Mesendoderm (in vitro differentiated cells): ENCODE data around the gene KMO.

ENCODE experiments used
- DNase-seq: peaks from one replicate; pipeline ENCODE4 v3.0.0; 2013
- H2AK5ac ChIP-seq: 2 replicates; pipeline ENCODE4 v1.6.1; 2013; ENCODE audit warnings: low read length, inconsistent platforms
- H2BK120ac ChIP-seq: 2 replicates; pipeline ENCODE4 v1.6.1; 2013; ENCODE audit warnings: low read depth, mild to moderate bottlenecking, low read length, moderate library complexity, mixed read lengths
- H2BK15ac ChIP-seq: replicated peaks from 2 replicates; pipeline ENCODE4 v1.6.1; 2013; ENCODE audit warnings: low read depth, mild to moderate bottlenecking, moderate library complexity
- H2BK5ac ChIP-seq: 2 replicates; pipeline ENCODE4 v1.6.1; 2013; ENCODE audit warnings: low read length, inconsistent platforms
- H3K18ac ChIP-seq: 2 replicates; pipeline ENCODE4 v1.6.1; 2013; ENCODE audit warnings: mild to moderate bottlenecking, low read length, mixed read lengths
- H3K23ac ChIP-seq: one replicate; pipeline ENCODE4 v1.6.1; 2013; ENCODE audit warnings: low read length
- H3K27ac ChIP-seq: 2 replicates; pipeline ENCODE4 v1.5.1; 2013; ENCODE audit warnings: low read depth, mild to moderate bottlenecking, inconsistent platforms, low read length, moderate library complexity
- H3K27me3 ChIP-seq: 2 replicates; pipeline ENCODE4 v1.6.1; 2013; ENCODE audit warnings: low read length, control low read depth, mild to moderate bottlenecking, inconsistent platforms; ENCODE audit not compliant: insufficient read depth, poor library complexity
- H3K36me3 ChIP-seq: 2 replicates; pipeline ENCODE4 v1.6.1; 2013; ENCODE audit warnings: low read length, inconsistent platforms; ENCODE audit not compliant: control insufficient read depth, insufficient read depth
- H3K4ac ChIP-seq: one replicate; pipeline ENCODE4 v1.6.1; 2013; ENCODE audit warnings: low read depth, mild to moderate bottlenecking, low read length, moderate library complexity
- H3K4me1 ChIP-seq: 2 replicates; pipeline ENCODE4 v1.6.1; 2013; ENCODE audit warnings: low read depth, low read length, inconsistent platforms; ENCODE audit not compliant: control insufficient read depth
- H3K4me2 ChIP-seq: 2 replicates; pipeline ENCODE4 v1.6.1; 2013; ENCODE audit warnings: low read length
- H3K4me3 ChIP-seq: 2 replicates; pipeline ENCODE4 v1.5.1; 2013; ENCODE audit warnings: mild to moderate bottlenecking, low read length
- H3K56ac ChIP-seq: one replicate; pipeline ENCODE4 v1.6.1; 2013; ENCODE audit warnings: low read length
- H3K79me1 ChIP-seq: 2 replicates; pipeline ENCODE4 v1.6.1; 2013; ENCODE audit warnings: low read length, inconsistent platforms
- H3K79me2 ChIP-seq: 2 replicates; pipeline ENCODE4 v1.6.1; 2013; ENCODE audit warnings: mild to moderate bottlenecking, low read length; ENCODE audit not compliant: control insufficient read depth, insufficient read depth
- H3K9ac ChIP-seq: 2 replicates; pipeline ENCODE4 v1.6.1; 2013; ENCODE audit warnings: low read length, inconsistent platforms
- H4K5ac ChIP-seq: one replicate; pipeline ENCODE4 v1.6.1; 2013; ENCODE audit warnings: low read length
- H4K8ac ChIP-seq: one replicate; pipeline ENCODE4 v1.6.1; 2013; ENCODE audit warnings: low read depth, mild to moderate bottlenecking, control low read depth, low read length, moderate library complexity
- WGBS: extraction: QIAGEN DNeasy Blood & Tissue Kit; methylation state at CpG from one replicate; pipeline ENCODE4 v1.1.7; 2013; ENCODE audit warnings: low lambda C conversion rate, missing lambda C conversion rate; ENCODE audit not compliant: insufficient coverage; ENCODE audit errors: extremely low coverage; 5-methylcytosine and 5-hydroxymethylcytosine counted together

Gene KMO

GRCh38 chr1:241574154-241574553 is 42.0 kb downstream of the KMO start:
- Histone ChIP-seq H4K8ac (no peak overlapping the region), H3K23ac (no peak overlapping the region), H3K4me3 (no peak overlapping the region), H3K4me2 (no peak overlapping the region), H3K9ac (no peak overlapping the region), H3K18ac (no peak overlapping the region), H3K4ac (no peak overlapping the region), H3K36me3 (no peaks in the 10 kb centered on the region), H3K4me1 (no peaks in the 10 kb centered on the region), H3K56ac (no peak overlapping the region), H3K27ac (no peak overlapping the region), H3K79me2 (no peaks in the 10 kb centered on the region), H4K5ac (no peak overlapping the region), H3K27me3 (no peaks in the 10 kb centered on the region), H2BK120ac (no peak overlapping the region), H3K79me1 (no peaks in the 10 kb centered on the region), H2BK15ac (no peak overlapping the region), H2AK5ac (no peak overlapping the region), H2BK5ac (no peak overlapping the region)
- DNase-seq = no peak

DNA sequence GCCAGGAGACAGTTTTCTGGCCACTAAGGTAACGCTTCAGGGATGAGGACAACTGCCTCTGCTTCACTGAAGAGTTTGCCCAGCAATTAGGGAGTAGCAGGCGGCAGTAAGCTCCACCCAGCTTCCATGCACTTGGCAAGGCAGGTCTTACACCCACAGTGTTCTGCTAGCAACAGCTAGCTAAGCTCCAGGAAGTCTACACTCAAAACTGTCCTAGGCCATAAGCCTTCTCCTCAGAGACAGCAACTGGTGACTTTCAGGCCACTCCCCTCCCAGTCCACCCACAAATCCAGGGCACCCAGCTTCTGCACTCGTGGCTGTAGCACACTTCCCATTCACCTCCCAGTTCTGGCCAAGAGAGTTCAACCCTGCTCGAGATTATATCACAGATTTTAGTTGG is 47.3 kb downstream of the KMO start:
- Histone ChIP-seq H3K4me2 (no peak overlapping the region), H3K4me1 (no peaks in the 10 kb centered on the region), H2BK120ac (no peak overlapping the region), H3K23ac (no peak overlapping the region), H4K5ac (no peak overlapping the region), H3K18ac (no peak overlapping the region), H3K79me1 (no peaks in the 10 kb centered on the region), H2BK5ac (no peak overlapping the region), H3K27me3 (no peaks in the 10 kb centered on the region), H3K79me2 (no peaks in the 10 kb centered on the region), H3K4ac (no peak overlapping the region), H3K4me3 (no peak overlapping the region), H4K8ac (no peak overlapping the region), H3K27ac (no peak overlapping the region), H3K9ac (no peak overlapping the region), H3K36me3 (no peaks in the 10 kb centered on the region), H2AK5ac (no peak overlapping the region), H2BK15ac (no peak overlapping the region), H3K56ac (no peak overlapping the region)
- WGBS = no CpG with 5 or more reads among the region's 4 CpGs
- no peak for DNase-seq

- DNase-seq = no peak
- Histone ChIP-seq H3K79me2 (no peaks in the 10 kb centered on the region), H3K56ac (no peak overlapping the region), H4K8ac (no peak overlapping the region), H3K9ac (no peak overlapping the region), H3K27ac (no peak overlapping the region), H3K79me1 (no peaks in the 10 kb centered on the region), H2BK120ac (no peak overlapping the region), H3K4me3 (no peak overlapping the region), H4K5ac (no peak overlapping the region), H3K27me3 (no peaks in the 10 kb centered on the region), H2AK5ac (no peak overlapping the region), H3K4ac (no peak overlapping the region), H2BK15ac (no peak overlapping the region), H3K36me3 (no peaks in the 10 kb centered on the region), H3K4me1 (no peaks in the 10 kb centered on the region), H2BK5ac (no peak overlapping the region), H3K4me2 (no peak overlapping the region), H3K18ac (no peak overlapping the region), H3K23ac (no peak overlapping the region)
- WGBS = no CpG with 5 or more reads among the region's 1 CpG
Observed at GRCh38 chr1:241582921-241583321, 50.7 kb downstream of the KMO start.

DNA sequence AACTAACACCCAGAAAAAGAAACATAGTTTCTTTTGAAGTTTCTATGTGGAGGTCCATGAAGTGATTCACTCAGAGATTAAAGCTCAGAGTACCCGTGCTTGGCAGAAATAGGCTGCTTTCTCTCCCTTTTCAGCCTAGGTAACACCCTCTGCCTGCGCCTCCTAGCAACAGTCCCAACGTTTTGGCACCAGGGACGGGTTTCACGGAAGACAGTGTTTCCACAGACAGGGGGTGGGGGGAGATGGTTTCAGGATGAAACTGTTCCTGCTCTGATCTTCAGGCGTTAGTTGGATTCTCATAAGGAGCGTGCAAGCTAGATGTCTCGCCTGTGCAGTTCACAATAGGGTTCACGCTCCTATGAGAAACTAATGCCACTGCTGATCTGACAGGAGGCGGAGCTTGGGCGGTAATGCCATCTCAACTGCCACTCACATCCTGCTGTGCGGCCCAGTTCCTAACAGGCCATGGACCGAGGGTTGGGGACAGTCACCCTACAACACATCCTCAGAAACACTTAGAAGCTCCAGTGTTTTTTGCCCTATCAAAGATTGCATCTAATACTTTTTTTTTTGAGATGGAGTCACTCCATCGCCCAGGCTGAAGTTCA is 54.8 kb downstream of the KMO start:
- H3K4me3 ChIP-seq = no peak overlapping the region
- peak; percentile 6 for DNase-seq
- no peaks in the 10 kb centered on the region for H3K79me2 ChIP-seq
- no peak overlapping the region for H4K8ac ChIP-seq
- H3K36me3 ChIP-seq = no peaks in the 10 kb centered on the region
- no peak overlapping the region for H3K56ac ChIP-seq
- H3K18ac ChIP-seq = no peak overlapping the region
- no peak overlapping the region for H3K4ac ChIP-seq
- no peak overlapping the region for H2BK5ac ChIP-seq
- WGBS = no CpG with 5 or more reads among the region's 14 CpGs
- no peak overlapping the region for H3K23ac ChIP-seq
- no peak overlapping the region for H2BK120ac ChIP-seq
- H3K79me1 ChIP-seq = no peaks in the 10 kb centered on the region
- H2BK15ac ChIP-seq = no peak overlapping the region
- no peak overlapping the region for H2AK5ac ChIP-seq
- no peaks in the 10 kb centered on the region for H3K27me3 ChIP-seq
- no peak overlapping the region for H3K4me2 ChIP-seq
- H3K9ac ChIP-seq = no peak overlapping the region
- H4K5ac ChIP-seq = no peak overlapping the region
- no peak overlapping the region for H3K27ac ChIP-seq
- H3K4me1 ChIP-seq = peaks cover 2% of the 10 kb centered on the region

DNA sequence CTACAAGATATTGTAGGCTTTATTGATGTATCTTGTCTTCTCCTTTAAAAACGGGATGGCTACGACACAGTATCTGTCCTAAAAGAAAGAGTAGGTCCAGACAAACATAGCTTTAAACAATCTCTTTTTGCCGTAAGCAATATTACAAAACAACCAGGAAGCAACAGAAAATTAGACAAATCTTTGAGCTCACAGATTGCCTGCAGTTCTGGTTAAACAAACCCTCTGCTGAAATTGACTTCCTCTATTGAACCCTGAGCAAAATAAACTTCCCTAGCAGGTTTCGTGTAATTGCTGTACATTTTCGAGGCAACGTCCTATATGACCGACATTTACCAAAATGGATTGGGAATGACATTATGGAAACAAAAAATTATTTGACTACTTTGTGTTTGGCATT is 57.3 kb downstream of the KMO start:
- H2BK15ac ChIP-seq = no peak overlapping the region
- H3K27me3 ChIP-seq = no peaks in the 10 kb centered on the region
- no peak overlapping the region for H3K23ac ChIP-seq
- no peak overlapping the region for H2BK5ac ChIP-seq
- H3K9ac ChIP-seq = no peak overlapping the region
- H3K4me2 ChIP-seq = no peak overlapping the region
- no peak overlapping the region for H3K27ac ChIP-seq
- no peak overlapping the region for H3K4me3 ChIP-seq
- H2AK5ac ChIP-seq = no peak overlapping the region
- H2BK120ac ChIP-seq = no peak overlapping the region
- peaks cover 2% of the 10 kb centered on the region for H3K4me1 ChIP-seq
- H3K79me2 ChIP-seq = no peaks in the 10 kb centered on the region
- no peak overlapping the region for H4K8ac ChIP-seq
- DNase-seq = no peak
- H3K4ac ChIP-seq = no peak overlapping the region
- no CpG with 5 or more reads among the region's 7 CpGs for WGBS
- H4K5ac ChIP-seq = no peak overlapping the region
- H3K18ac ChIP-seq = no peak overlapping the region
- no peak overlapping the region for H3K56ac ChIP-seq
- no peaks in the 10 kb centered on the region for H3K36me3 ChIP-seq
- H3K79me1 ChIP-seq = no peaks in the 10 kb centered on the region

GRCh38 chr1:241590719-241591118 is 58.5 kb downstream of the KMO start:
- Histone ChIP-seq H3K4ac (no peak overlapping the region), H3K4me3 (no peak overlapping the region), H3K23ac (no peak overlapping the region), H2AK5ac (no peak overlapping the region), H3K4me2 (no peak overlapping the region), H3K79me2 (no peaks in the 10 kb centered on the region), H3K27ac (no peak overlapping the region), H2BK15ac (no peak overlapping the region), H3K79me1 (no peaks in the 10 kb centered on the region), H4K8ac (no peak overlapping the region), H3K4me1 (peaks cover 2% of the 10 kb centered on the region), H2BK120ac (no peak overlapping the region), H3K9ac (no peak overlapping the region), H3K18ac (no peak overlapping the region), H3K27me3 (no peaks in the 10 kb centered on the region), H4K5ac (no peak overlapping the region), H2BK5ac (no peak overlapping the region), H3K36me3 (no peaks in the 10 kb centered on the region), H3K56ac (no peak overlapping the region)
- WGBS = no CpG with 5 or more reads among the region's 4 CpGs
- DNase-seq = no peak
